ENCODE data around the gene TNFRSF19. TPM values are rescaled to one million over a fixed set of nuclear protein-coding genes. Genes with fewer than 3 reads are reported as not detected.

The TNFRSF19 gene
- total RNA-seq, 1 experiment from 2014 or later = 0.06 TPM

GRCh38 chr13:23695711-23696464 is 125.7 kb downstream of the TNFRSF19 start:
- CTCF ChIA-PET = no interaction called here
- no TSS peak for BruUV-seq (replicated peaks)
- no peaks in the 10 kb centered on the region for H3K4me1 ChIP-seq (ENCODE audit: insufficient read depth, low read length, poor library complexity, severe bottlenecking)

DNA sequence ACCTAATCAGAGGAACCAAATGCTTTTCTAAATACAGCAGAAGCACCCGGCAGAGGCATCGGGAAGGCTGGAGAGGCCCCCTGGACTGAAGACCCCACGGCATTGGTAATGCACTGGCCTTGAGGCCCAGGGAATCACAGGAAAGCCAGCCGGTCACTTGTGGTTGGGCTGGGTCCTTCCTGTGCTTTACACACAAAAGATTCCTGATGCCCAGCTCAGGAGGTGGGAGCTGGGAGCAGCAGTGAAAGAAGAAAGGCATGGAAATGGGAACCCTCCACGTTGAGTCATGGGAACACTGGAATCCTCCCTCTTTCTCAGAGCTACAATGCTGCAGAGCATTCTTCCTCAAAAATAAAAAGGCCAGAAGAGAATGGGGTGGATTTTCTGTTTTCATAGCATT is 126.4 kb downstream of the TNFRSF19 start:
- CTCF ChIA-PET = no interaction called here
- POLR2A ChIA-PET (ENCODE audit: low non-redundant PET) = no interaction called here
- Histone ChIP-seq H3K4me1 (ENCODE audit: insufficient read depth, low read length, poor library complexity, severe bottlenecking) (no peaks in the 10 kb centered on the region), H3K27ac (ENCODE audit: low read depth, low read length, poor library complexity, severe bottlenecking) (no peak overlapping the region), H3K36me3 (ENCODE audit: insufficient read depth, low read length, poor library complexity, severe bottlenecking) (no peaks in the 10 kb centered on the region), H3K4me3 (ENCODE audit: low read depth, low read length, poor library complexity, severe bottlenecking) (no peak overlapping the region), H3K27me3 (replicated peaks; ENCODE audit: insufficient read depth, low read depth, low read length, poor library complexity) (no peaks in the 10 kb centered on the region), H3K9me3 (ENCODE audit: low read depth, low read length, poor library complexity, severe bottlenecking) (no peaks in the 10 kb centered on the region)
- TF ChIP-seq EZH2 (IDR thresholded peaks at IDR 0.05; ENCODE audit: borderline replicate concordance, low read depth, low read length, poor library complexity, severe bottlenecking) = no peak
- TF ChIP-seq CTCF (conservative IDR thresholded peaks at IDR 0.05; ENCODE audit: low read depth, low read length) = no peak
- BruUV-seq (replicated peaks) = no TSS peak
- intact Hi-C loops (cut with micrococcal nuclease; ENCODE audit: unreplicated experiment) = no loop called here
- DNase-seq (ENCODE audit: low spot score) = no peak

More at GRCh38 chr13:23695711-23696464, 125.7 kb downstream of the TNFRSF19 start:
- POLR2A ChIA-PET (ENCODE audit: low non-redundant PET) = no interaction called here
- Histone ChIP-seq H3K9me3 (ENCODE audit: low read depth, low read length, poor library complexity, severe bottlenecking) (no peaks in the 10 kb centered on the region), H3K4me3 (ENCODE audit: low read depth, low read length, poor library complexity, severe bottlenecking) (no peak overlapping the region), H3K36me3 (ENCODE audit: insufficient read depth, low read length, poor library complexity, severe bottlenecking) (no peaks in the 10 kb centered on the region), H3K27me3 (replicated peaks; ENCODE audit: insufficient read depth, low read depth, low read length, poor library complexity) (no peaks in the 10 kb centered on the region), H3K27ac (ENCODE audit: low read depth, low read length, poor library complexity, severe bottlenecking) (no peak overlapping the region)
- no peak for DNase-seq (ENCODE audit: low spot score)
- TF ChIP-seq CTCF (conservative IDR thresholded peaks at IDR 0.05; ENCODE audit: low read depth, low read length) (no peak), EZH2 (IDR thresholded peaks at IDR 0.05; ENCODE audit: borderline replicate concordance, low read depth, low read length, poor library complexity, severe bottlenecking) (no peak)
- intact Hi-C loops (cut with micrococcal nuclease; ENCODE audit: unreplicated experiment) = no loop called here

- DNase-seq (ENCODE audit: low spot score) = no peak
- no peak overlapping the region for H3K27ac ChIP-seq (ENCODE audit: low read depth, low read length, poor library complexity, severe bottlenecking)
- no peaks in the 10 kb centered on the region for H3K36me3 ChIP-seq (ENCODE audit: insufficient read depth, low read length, poor library complexity, severe bottlenecking)
- POLR2A ChIA-PET (ENCODE audit: low non-redundant PET) = no interaction called here
- CTCF ChIA-PET = interaction anchor here (0.6 kb wide), 1 partner anchor 531 kb away, joined by 7 read pairs; no protein-coding TSS in a partner anchor
- no peaks in the 10 kb centered on the region for H3K4me1 ChIP-seq (ENCODE audit: insufficient read depth, low read length, poor library complexity, severe bottlenecking)
- intact Hi-C loops (cut with micrococcal nuclease; ENCODE audit: unreplicated experiment) = no loop called here
- no peak for TF ChIP-seq CTCF (conservative IDR thresholded peaks at IDR 0.05; ENCODE audit: low read depth, low read length)
- no peak for TF ChIP-seq EZH2 (IDR thresholded peaks at IDR 0.05; ENCODE audit: borderline replicate concordance, low read depth, low read length, poor library complexity, severe bottlenecking)
- no peak overlapping the region for H3K4me3 ChIP-seq (ENCODE audit: low read depth, low read length, poor library complexity, severe bottlenecking)
- BruUV-seq (replicated peaks) = no TSS peak
- H3K9me3 ChIP-seq (ENCODE audit: low read depth, low read length, poor library complexity, severe bottlenecking) = no peaks in the 10 kb centered on the region
- no peaks in the 10 kb centered on the region for H3K27me3 ChIP-seq (replicated peaks; ENCODE audit: insufficient read depth, low read depth, low read length, poor library complexity)
Measured at GRCh38 chr13:23697772-23698313, 127.6 kb downstream of the TNFRSF19 start.
